WI38 (cell line): ENCODE results near the gene TNIP1.

Experiments used
- H3K4me3 ChIP-seq: 2 replicates; pipeline ENCODE4 v1.5.1; 2011; ENCODE audit warnings: low read depth, mild to moderate bottlenecking, control low read depth, low read length
- CTCF ChIP-seq: IDR thresholded peaks from 2 replicates; pipeline ENCODE4 v1.5.1; 2012; ENCODE audit warnings: low read depth, mild to moderate bottlenecking, control low read depth, low read length

TNIP1 gene

GRCh38 chr5:151110992-151111391 lies 30.2 kb upstream of the TNIP1 start:
- no peak overlapping the region for H3K4me3 ChIP-seq
- no peak for TF ChIP-seq CTCF

- H3K4me3 ChIP-seq = no peak overlapping the region
- TF ChIP-seq CTCF = no peak
These were observed 29.4 kb upstream of the TNIP1 start for GRCh38 chr5:151110122-151110681.

- no peak for TF ChIP-seq CTCF
- H3K4me3 ChIP-seq = no peak overlapping the region
These were observed 27.7 kb upstream of the TNIP1 start for GRCh38 chr5:151108566-151108965.

GRCh38 chr5:151107738-151108520 lies 27.1 kb upstream of the TNIP1 start:
- no peak overlapping the region for H3K4me3 ChIP-seq
- TF ChIP-seq CTCF = no peak

GRCh38 chr5:151107084-151107483 lies 26.2 kb upstream of the TNIP1 start:
- no peak overlapping the region for H3K4me3 ChIP-seq
- no peak for TF ChIP-seq CTCF

- H3K4me3 ChIP-seq = no peak overlapping the region
- TF ChIP-seq CTCF = no peak
These were observed 25.7 kb upstream of the TNIP1 start for GRCh38 chr5:151106509-151106908.

- TF ChIP-seq CTCF = no peak
- H3K4me3 ChIP-seq = no peak overlapping the region
These were observed 25.2 kb upstream of the TNIP1 start for GRCh38 chr5:151106043-151106442.
